Measurements from ENCODE around the gene SHC4.

SHC4 gene

GRCh38 chr15:48940508-48940907 lies 23.2 kb downstream of the SHC4 start:
- no peak for TF ChIP-seq CTCF (IDR thresholded peaks at IDR 0.05)
- no peak overlapping the region for H3K4me3 ChIP-seq
- peak overlapping the region in 1 of 2 donors; percentile 3 for H3K27ac ChIP-seq
- no peak for DNase-seq (ENCODE audit: low spot score)

GRCh38 chr15:48939648-48940047 lies 24.1 kb downstream of the SHC4 start:
- H3K27ac ChIP-seq = peak overlapping the region in 1 of 2 donors; percentile 69
- no peak for TF ChIP-seq CTCF (IDR thresholded peaks at IDR 0.05)

GRCh38 chr15:48937886-48938285 lies 25.8 kb downstream of the SHC4 start:
- Histone ChIP-seq H3K27ac (no peak overlapping the region), H3K4me3 (no peak overlapping the region)
- TF ChIP-seq CTCF (IDR thresholded peaks at IDR 0.05) = no peak
- no peak for DNase-seq (ENCODE audit: low spot score)

More at GRCh38 chr15:48939648-48940047, 24.1 kb downstream of the SHC4 start:
- no peak for DNase-seq (ENCODE audit: low spot score)
- H3K4me3 ChIP-seq = no peak overlapping the region

- Histone ChIP-seq H3K4me3 (no peak overlapping the region), H3K27ac (peak overlapping the region in 1 of 2 donors; percentile 44)
- TF ChIP-seq CTCF (IDR thresholded peaks at IDR 0.05) = no peak
- DNase-seq (ENCODE audit: low spot score) = no peak
These were observed 27.1 kb downstream of the SHC4 start for GRCh38 chr15:48936666-48937065.

- H3K4me3 ChIP-seq = no peak overlapping the region
- no peak for DNase-seq (ENCODE audit: low spot score)
- no peak overlapping the region for H3K27ac ChIP-seq
- no peak for TF ChIP-seq CTCF (IDR thresholded peaks at IDR 0.05)
These were observed 28.5 kb downstream of the SHC4 start for GRCh38 chr15:48935236-48935635.

- no peak overlapping the region for H3K4me3 ChIP-seq
- no peak for DNase-seq (ENCODE audit: low spot score)
- H3K27ac ChIP-seq = no peak overlapping the region
- TF ChIP-seq CTCF (IDR thresholded peaks at IDR 0.05) = no peak
These were observed 33.0 kb downstream of the SHC4 start for GRCh38 chr15:48930735-48931134.

GRCh38 chr15:48929661-48930060 lies 34.1 kb downstream of the SHC4 start:
- Histone ChIP-seq H3K4me3 (no peak overlapping the region), H3K27ac (peak overlapping the region in 1 of 2 donors; percentile 76)
- no peak for DNase-seq (ENCODE audit: low spot score)
- no peak for TF ChIP-seq CTCF (IDR thresholded peaks at IDR 0.05)
